ENCODE results near the gene MPO. TPM values are rescaled to one million over a fixed set of nuclear protein-coding genes. Genes with fewer than 3 reads are reported as not detected.

The MPO gene
- total RNA-seq, 1 experiment from 2014 or later: not detected

DNA sequence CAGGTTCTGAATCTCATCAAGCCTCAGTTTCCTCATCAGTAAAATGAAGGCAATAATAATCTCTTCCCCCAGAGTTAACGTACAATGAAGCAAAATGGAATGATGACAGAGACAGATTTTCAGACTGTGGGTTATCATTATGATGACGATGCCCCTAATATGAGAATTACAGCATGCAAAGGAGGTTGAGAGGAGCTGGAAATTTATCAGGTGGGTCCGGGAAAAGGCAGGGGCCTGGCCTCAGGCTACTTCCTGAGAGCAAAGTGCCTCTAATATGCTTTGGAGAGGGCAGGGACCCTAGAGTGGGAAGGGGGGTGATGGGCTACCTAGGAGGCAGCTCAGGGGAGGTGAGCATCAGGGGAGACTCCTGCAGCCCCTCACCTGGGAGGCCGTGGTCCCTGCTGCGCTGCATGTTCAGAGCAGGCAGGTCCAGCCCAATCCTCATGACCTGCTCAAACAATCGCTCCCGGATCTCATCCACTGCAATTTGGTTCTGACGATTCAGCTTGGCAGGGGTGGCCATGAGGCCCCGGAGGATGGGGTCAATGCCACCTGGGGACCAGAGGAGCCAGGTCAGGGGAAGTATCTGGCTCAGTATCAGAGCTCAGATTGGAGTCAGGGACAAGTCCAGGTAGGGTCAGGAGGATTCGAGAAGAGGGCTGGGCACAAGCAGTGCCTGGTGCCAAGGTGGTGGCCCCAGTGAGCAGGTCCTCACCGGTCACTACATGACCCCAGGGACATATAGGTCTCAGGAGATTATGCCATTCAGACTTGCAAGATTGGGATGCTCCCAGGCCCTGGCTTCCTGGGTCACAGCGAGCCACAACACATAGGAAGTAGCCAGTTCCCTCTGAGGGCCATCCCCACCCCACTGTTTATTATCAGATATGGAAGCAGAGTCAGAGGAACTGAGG is 8.1 kb downstream of the MPO start (continued):
- TF ChIP-seq SMAD4 (CRISPR knock-in tag; IDR thresholded peaks at IDR 0.05): no peak
- TF ChIP-seq CREM (CRISPR knock-in tag; IDR thresholded peaks at IDR 0.05): no peak

DNA sequence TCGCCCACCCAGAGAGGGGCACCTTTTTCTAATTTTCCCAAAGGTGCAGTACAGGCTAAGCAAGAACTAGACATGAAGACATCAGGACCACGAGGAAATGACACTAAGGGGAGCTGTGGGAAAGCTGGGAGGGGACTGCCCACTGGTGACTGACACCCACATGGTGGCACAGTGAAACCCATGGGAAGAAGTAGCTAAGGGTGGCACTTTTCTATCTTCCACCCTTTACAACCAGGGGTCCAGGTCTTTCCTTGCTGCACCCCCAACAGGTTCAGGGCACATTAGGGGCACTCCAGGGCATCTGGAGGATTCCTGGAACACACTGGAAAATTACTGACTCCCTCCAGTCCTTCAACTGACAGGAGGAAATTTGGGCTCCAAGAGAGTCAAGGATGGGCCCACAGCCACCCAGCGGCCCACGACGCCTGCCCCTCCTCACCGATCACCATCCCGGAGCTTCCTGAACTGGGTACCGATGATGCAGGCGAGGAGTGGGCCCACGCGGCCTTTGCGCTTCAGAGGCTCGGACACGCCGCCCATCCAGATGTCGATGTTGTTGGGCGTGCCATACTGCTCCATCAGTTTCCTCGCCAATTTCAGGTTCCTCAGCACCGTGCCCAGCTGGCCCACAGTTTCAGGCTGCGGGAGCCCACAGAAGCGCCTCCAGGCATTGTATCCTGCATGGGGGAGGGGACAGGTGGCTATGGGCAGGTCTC is 9.4 kb downstream of the MPO start:
- ChIA-PET CTCF (interaction anchor here (0.6 to 2.1 kb wide), 2 partner anchors 22 to 152 kb away, joined by 3 to 8 read pairs; no protein-coding TSS in a partner anchor), POLR2A (no interaction called here)
- H3K36me3 Mint-ChIP-seq: no peaks in the 10 kb centered on the region
- TF ChIP-seq ELF4 (CRISPR knock-in tag; IDR thresholded peaks at IDR 0.05; ENCODE audit: low read depth) (no peak), ZNF396 (CRISPR knock-in tag; IDR thresholded peaks at IDR 0.05; ENCODE audit: borderline replicate concordance) (no peak), ZNF232 (CRISPR knock-in tag; IDR thresholded peaks at IDR 0.05) (no peak), JUN (CRISPR knock-in tag; IDR thresholded peaks at IDR 0.05) (no peak), ZNF671 (CRISPR knock-in tag; IDR thresholded peaks at IDR 0.05) (no peak), ZNF121 (CRISPR knock-in tag; IDR thresholded peaks at IDR 0.05) (no peak), ETV6 (CRISPR knock-in tag; IDR thresholded peaks at IDR 0.05) (no peak)
- TF ChIP-seq, protein P1, sequence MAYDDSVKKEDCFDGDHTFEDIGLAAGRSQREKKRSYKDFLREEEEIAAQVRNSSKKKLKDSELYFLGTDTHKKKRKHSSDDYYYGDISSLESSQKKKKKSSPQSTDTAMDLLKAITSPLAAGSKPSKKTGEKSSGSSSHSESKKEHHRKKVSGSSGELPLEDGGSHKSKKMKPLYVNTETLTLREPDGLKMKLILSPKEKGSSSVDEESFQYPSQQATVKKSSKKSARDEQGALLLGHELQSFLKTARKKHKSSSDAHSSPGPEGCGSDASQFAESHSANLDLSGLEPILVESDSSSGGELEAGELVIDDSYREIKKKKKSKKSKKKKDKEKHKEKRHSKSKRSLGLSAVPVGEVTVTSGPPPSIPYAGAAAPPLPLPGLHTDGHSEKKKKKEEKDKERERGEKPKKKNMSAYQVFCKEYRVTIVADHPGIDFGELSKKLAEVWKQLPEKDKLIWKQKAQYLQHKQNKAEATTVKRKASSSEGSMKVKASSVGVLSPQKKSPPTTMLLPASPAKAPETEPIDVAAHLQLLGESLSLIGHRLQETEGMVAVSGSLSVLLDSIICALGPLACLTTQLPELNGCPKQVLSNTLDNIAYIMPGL (CRISPR knock-in tag; IDR thresholded peaks at IDR 0.05): no peak
- TF ChIP-seq, protein P2, sequence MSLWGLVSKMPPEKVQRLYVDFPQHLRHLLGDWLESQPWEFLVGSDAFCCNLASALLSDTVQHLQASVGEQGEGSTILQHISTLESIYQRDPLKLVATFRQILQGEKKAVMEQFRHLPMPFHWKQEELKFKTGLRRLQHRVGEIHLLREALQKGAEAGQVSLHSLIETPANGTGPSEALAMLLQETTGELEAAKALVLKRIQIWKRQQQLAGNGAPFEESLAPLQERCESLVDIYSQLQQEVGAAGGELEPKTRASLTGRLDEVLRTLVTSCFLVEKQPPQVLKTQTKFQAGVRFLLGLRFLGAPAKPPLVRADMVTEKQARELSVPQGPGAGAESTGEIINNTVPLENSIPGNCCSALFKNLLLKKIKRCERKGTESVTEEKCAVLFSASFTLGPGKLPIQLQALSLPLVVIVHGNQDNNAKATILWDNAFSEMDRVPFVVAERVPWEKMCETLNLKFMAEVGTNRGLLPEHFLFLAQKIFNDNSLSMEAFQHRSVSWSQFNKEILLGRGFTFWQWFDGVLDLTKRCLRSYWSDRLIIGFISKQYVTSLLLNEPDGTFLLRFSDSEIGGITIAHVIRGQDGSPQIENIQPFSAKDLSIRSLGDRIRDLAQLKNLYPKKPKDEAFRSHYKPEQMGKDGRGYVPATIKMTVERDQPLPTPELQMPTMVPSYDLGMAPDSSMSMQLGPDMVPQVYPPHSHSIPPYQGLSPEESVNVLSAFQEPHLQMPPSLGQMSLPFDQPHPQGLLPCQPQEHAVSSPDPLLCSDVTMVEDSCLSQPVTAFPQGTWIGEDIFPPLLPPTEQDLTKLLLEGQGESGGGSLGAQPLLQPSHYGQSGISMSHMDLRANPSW (CRISPR knock-in tag; conservative IDR thresholded peaks at IDR 0.05; ENCODE audit: low read depth): no peak
- TF ChIP-seq, protein P3, sequence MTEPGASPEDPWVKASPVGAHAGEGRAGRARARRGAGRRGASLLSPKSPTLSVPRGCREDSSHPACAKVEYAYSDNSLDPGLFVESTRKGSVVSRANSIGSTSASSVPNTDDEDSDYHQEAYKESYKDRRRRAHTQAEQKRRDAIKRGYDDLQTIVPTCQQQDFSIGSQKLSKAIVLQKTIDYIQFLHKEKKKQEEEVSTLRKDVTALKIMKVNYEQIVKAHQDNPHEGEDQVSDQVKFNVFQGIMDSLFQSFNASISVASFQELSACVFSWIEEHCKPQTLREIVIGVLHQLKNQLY (CRISPR knock-in tag; IDR thresholded peaks at IDR 0.05): no peak
- TF ChIP-seq, protein P4, sequence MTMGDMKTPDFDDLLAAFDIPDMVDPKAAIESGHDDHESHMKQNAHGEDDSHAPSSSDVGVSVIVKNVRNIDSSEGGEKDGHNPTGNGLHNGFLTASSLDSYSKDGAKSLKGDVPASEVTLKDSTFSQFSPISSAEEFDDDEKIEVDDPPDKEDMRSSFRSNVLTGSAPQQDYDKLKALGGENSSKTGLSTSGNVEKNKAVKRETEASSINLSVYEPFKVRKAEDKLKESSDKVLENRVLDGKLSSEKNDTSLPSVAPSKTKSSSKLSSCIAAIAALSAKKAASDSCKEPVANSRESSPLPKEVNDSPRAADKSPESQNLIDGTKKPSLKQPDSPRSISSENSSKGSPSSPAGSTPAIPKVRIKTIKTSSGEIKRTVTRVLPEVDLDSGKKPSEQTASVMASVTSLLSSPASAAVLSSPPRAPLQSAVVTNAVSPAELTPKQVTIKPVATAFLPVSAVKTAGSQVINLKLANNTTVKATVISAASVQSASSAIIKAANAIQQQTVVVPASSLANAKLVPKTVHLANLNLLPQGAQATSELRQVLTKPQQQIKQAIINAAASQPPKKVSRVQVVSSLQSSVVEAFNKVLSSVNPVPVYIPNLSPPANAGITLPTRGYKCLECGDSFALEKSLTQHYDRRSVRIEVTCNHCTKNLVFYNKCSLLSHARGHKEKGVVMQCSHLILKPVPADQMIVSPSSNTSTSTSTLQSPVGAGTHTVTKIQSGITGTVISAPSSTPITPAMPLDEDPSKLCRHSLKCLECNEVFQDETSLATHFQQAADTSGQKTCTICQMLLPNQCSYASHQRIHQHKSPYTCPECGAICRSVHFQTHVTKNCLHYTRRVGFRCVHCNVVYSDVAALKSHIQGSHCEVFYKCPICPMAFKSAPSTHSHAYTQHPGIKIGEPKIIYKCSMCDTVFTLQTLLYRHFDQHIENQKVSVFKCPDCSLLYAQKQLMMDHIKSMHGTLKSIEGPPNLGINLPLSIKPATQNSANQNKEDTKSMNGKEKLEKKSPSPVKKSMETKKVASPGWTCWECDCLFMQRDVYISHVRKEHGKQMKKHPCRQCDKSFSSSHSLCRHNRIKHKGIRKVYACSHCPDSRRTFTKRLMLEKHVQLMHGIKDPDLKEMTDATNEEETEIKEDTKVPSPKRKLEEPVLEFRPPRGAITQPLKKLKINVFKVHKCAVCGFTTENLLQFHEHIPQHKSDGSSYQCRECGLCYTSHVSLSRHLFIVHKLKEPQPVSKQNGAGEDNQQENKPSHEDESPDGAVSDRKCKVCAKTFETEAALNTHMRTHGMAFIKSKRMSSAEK (CRISPR knock-in tag; IDR thresholded peaks at IDR 0.05; ENCODE audit: borderline replicate concordance): no peak
- TF ChIP-seq, protein P5, sequence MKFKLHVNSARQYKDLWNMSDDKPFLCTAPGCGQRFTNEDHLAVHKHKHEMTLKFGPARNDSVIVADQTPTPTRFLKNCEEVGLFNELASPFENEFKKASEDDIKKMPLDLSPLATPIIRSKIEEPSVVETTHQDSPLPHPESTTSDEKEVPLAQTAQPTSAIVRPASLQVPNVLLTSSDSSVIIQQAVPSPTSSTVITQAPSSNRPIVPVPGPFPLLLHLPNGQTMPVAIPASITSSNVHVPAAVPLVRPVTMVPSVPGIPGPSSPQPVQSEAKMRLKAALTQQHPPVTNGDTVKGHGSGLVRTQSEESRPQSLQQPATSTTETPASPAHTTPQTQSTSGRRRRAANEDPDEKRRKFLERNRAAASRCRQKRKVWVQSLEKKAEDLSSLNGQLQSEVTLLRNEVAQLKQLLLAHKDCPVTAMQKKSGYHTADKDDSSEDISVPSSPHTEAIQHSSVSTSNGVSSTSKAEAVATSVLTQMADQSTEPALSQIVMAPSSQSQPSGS (CRISPR knock-in tag; IDR thresholded peaks at IDR 0.05; ENCODE audit: borderline replicate concordance, low read depth): no peak
- TF ChIP-seq, protein P6, sequence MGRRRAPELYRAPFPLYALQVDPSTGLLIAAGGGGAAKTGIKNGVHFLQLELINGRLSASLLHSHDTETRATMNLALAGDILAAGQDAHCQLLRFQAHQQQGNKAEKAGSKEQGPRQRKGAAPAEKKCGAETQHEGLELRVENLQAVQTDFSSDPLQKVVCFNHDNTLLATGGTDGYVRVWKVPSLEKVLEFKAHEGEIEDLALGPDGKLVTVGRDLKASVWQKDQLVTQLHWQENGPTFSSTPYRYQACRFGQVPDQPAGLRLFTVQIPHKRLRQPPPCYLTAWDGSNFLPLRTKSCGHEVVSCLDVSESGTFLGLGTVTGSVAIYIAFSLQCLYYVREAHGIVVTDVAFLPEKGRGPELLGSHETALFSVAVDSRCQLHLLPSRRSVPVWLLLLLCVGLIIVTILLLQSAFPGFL (CRISPR knock-in tag; IDR thresholded peaks at IDR 0.05; ENCODE audit: borderline replicate concordance): no peak
- TF ChIP-seq, protein P7, sequence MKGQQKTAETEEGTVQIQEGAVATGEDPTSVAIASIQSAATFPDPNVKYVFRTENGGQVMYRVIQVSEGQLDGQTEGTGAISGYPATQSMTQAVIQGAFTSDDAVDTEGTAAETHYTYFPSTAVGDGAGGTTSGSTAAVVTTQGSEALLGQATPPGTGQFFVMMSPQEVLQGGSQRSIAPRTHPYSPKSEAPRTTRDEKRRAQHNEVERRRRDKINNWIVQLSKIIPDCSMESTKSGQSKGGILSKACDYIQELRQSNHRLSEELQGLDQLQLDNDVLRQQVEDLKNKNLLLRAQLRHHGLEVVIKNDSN (CRISPR knock-in tag; IDR thresholded peaks at IDR 0.05): no peak
- no peak for DNase-seq (ENCODE audit: low spot score)
- no peak overlapping the region for H3K4me3 Mint-ChIP-seq
- no peaks in the 10 kb centered on the region for H3K9me3 Mint-ChIP-seq
- H3K27ac Mint-ChIP-seq: no peak overlapping the region
- peaks cover under 1% of the 10 kb centered on the region; the same call in 1 of the 2 replicates for H3K27me3 Mint-ChIP-seq (ENCODE audit: low read depth)
- no peak for ATAC-seq
- no peaks in the 10 kb centered on the region for H3K4me1 Mint-ChIP-seq
